Measurements from ENCODE around the gene ARL4A. TPM values are rescaled to one million over a fixed set of nuclear protein-coding genes. Genes with fewer than 3 reads are reported as not detected.

The ARL4A gene
- total and polyA plus RNA-seq, 9 of the 15 experiments (the other 6 are each of a cell fraction or from before 2014, with no cell fraction given), result 118 to 688 (median 172) TPM

DNA sequence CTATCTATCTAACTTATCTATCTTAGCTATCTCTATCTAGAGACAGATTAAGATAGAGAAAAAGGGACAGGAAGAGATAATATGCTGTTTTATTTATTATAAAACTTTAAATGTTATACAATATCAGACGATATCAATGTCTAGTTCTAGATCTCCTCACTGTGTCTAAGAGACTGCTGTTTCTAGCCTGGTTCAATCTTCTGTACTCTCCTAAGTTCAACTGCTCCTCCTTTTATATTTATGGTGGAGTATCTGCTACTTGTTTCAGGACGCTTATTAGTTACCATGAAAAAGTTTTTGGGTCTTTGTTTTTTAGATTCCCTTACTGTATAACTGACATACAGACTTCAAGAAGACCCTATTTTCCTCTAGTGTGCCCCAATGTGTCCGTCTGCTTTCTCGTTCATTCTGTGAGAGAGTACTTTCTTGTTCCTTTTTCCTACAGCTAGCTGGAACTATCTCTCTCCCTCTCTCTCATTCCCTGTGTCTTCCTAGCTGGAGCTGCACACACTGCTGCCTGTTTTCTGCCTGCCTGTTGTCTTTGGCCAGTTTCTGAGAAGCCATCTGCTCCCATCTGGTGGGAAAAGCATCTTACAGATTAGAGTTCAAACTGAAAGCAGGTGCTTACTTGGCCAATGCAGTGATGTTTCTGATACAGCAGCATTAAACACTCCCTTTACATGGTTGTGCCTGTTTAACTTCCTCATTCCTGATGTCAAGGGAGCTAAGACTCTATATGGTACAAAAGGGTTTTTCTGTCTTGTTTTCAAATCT lies 49.4 kb upstream of the ARL4A start:
- peak; percentile 78 for FAIRE-seq

More for the DNA sequence above, 49.4 kb upstream of the ARL4A start:
- H3K4me3 ChIP-seq, result no peak overlapping the region
- no peaks in the 10 kb centered on the region; a peak in 3 of 5 replicates for H3K4me1 ChIP-seq (replicated peaks in 1 of 2; ENCODE audit: control insufficient read depth in 2 of 2, insufficient read depth in 2 of 2, low read length in 2 of 2)
- in situ Hi-C loops (cut with MboI) (no loop called here), intact Hi-C loops (cut with micrococcal nuclease) (loop anchor here (2.0 to 5.0 kb wide), 3 partner anchors 49 to 479 kb away; partner anchors contain the start of gene ARL4A)
- no TSS peak for BruUV-seq (replicated peaks)
- POLR2A ChIA-PET, result interaction anchor here (0.9 kb wide), 1 partner anchor 9 kb away, joined by 3 read pairs; no protein-coding TSS in a partner anchor
- H4K20me1 ChIP-seq (replicated peaks; ENCODE audit: control insufficient read depth, insufficient read depth, low read length), result no peaks in the 10 kb centered on the region
- H3K36me3 ChIP-seq (ENCODE audit: control insufficient read depth, insufficient read depth, low read length), result peaks cover 15% of the 10 kb centered on the region; the same call in 2 of the 3 replicates
- H2AFZ ChIP-seq (ENCODE audit: low read depth, low read length), result peak overlapping the region; percentile 64
- no peaks in the 10 kb centered on the region for H3K9me3 ChIP-seq (replicated peaks; ENCODE audit: control insufficient read depth, insufficient read depth, low read depth, low read length)
- ATAC-seq (peak; percentile 70), DNase-seq (ENCODE audit: extremely low read depth in 1 of 4, low spot score in 3 of 4) (peak in 1 of 4 experiments; percentile 23)
- TF ChIP-seq, protein P1, sequence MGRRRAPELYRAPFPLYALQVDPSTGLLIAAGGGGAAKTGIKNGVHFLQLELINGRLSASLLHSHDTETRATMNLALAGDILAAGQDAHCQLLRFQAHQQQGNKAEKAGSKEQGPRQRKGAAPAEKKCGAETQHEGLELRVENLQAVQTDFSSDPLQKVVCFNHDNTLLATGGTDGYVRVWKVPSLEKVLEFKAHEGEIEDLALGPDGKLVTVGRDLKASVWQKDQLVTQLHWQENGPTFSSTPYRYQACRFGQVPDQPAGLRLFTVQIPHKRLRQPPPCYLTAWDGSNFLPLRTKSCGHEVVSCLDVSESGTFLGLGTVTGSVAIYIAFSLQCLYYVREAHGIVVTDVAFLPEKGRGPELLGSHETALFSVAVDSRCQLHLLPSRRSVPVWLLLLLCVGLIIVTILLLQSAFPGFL (CRISPR knock-in tag; IDR thresholded peaks at IDR 0.05), result 0 out of 2 replicates have a peak, but pooled peaks have one; percentile 66
- TF ChIP-seq, protein P2, sequence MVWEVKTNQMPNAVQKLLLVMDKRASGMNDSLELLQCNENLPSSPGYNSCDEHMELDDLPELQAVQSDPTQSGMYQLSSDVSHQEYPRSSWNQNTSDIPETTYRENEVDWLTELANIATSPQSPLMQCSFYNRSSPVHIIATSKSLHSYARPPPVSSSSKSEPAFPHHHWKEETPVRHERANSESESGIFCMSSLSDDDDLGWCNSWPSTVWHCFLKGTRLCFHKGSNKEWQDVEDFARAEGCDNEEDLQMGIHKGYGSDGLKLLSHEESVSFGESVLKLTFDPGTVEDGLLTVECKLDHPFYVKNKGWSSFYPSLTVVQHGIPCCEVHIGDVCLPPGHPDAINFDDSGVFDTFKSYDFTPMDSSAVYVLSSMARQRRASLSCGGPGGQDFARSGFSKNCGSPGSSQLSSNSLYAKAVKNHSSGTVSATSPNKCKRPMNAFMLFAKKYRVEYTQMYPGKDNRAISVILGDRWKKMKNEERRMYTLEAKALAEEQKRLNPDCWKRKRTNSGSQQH (CRISPR knock-in tag; IDR thresholded peaks at IDR 0.05), result no peak
- no peak for TF ChIP-seq EGR1 (conservative IDR thresholded peaks at IDR 0.05)
- TF ChIP-seq, protein P3, sequence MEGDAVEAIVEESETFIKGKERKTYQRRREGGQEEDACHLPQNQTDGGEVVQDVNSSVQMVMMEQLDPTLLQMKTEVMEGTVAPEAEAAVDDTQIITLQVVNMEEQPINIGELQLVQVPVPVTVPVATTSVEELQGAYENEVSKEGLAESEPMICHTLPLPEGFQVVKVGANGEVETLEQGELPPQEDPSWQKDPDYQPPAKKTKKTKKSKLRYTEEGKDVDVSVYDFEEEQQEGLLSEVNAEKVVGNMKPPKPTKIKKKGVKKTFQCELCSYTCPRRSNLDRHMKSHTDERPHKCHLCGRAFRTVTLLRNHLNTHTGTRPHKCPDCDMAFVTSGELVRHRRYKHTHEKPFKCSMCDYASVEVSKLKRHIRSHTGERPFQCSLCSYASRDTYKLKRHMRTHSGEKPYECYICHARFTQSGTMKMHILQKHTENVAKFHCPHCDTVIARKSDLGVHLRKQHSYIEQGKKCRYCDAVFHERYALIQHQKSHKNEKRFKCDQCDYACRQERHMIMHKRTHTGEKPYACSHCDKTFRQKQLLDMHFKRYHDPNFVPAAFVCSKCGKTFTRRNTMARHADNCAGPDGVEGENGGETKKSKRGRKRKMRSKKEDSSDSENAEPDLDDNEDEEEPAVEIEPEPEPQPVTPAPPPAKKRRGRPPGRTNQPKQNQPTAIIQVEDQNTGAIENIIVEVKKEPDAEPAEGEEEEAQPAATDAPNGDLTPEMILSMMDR (IDR thresholded peaks at IDR 0.05 in 2 of 3, conservative IDR thresholded peaks at IDR 0.05 in 1 of 3; ENCODE audit: insufficient read depth in 2 of 3, low read depth in 1 of 3, low read length in 3 of 3), result 0 out of 6 replicates have a peak, but pooled peaks of 1 of the 3 experiments have one; percentile 3
- TF ChIP-seq ZNF212 (CRISPR knock-in tag; IDR thresholded peaks at IDR 0.05), result no peak
- TF ChIP-seq NCOA2 (IDR thresholded peaks at IDR 0.05; ENCODE audit: partially characterized antibody in 2 of 2), result no peak
- TF ChIP-seq CBFA2T3 (IDR thresholded peaks at IDR 0.05), result peak; percentile 8; the same call in 1 of the 2 replicates
- TF ChIP-seq ZNF75A (CRISPR knock-in tag; IDR thresholded peaks at IDR 0.05), result peak; percentile 89
- no peak for TF ChIP-seq RHOXF2B (CRISPR knock-in tag; conservative IDR thresholded peaks at IDR 0.05)
- 0 out of 4 replicates have a peak, but pooled peaks of 1 of the 2 experiments have one; percentile 1 for TF ChIP-seq RAD21 (CRISPR knock-in tag; conservative IDR thresholded peaks at IDR 0.05 in 1 of 2, IDR thresholded peaks at IDR 0.05 in 1 of 2)
- H3K27ac ChIP-seq (ENCODE audit: extremely low read depth, low read depth, low read length), result peak overlapping the region; percentile 6; the same call in 1 of the 3 replicates
- H3K27me3 ChIP-seq (ENCODE audit: control insufficient read depth in 2 of 2, insufficient read depth in 2 of 2, low read length in 2 of 2), result no peaks in the 10 kb centered on the region
- 6% methylated on average over 4 of the region's 4 CpGs for WGBS (ENCODE audit: insufficient coverage, low coverage, missing lambda C conversion rate)
- no peaks in the 10 kb centered on the region for H3K9me1 ChIP-seq (ENCODE audit: control insufficient read depth, insufficient read depth, low read length)
- CTCF ChIA-PET (ENCODE audit: low intra/inter-chr PET ratio), result interaction anchor here (0.6 to 2.4 kb wide), 4 partner anchors 113 to 625 kb away, joined by 3 to 11 read pairs (median 4); no protein-coding TSS in a partner anchor
- peak overlapping the region; percentile 44 for H3K4me2 ChIP-seq (ENCODE audit: insufficient read depth, low read length)
- no peaks in the 10 kb centered on the region for H3K79me2 ChIP-seq (ENCODE audit: control insufficient read depth, insufficient read depth, low read length)
- H3K9ac ChIP-seq (ENCODE audit: insufficient read depth in 1 of 2, low read depth in 2 of 2, low read length in 2 of 2), result peak overlapping the region in 1 of 2 experiments; percentile 5; a peak in 1 of 4 replicates
